NCI-H2107 (cell line): Measurements from ENCODE around the gene IRF4.

Experiments
- DNase-seq: peaks from one replicate; lab custom pipeline; 2025; lab: John Stamatoyannopoulos, UW

Gene IRF4

DNA sequence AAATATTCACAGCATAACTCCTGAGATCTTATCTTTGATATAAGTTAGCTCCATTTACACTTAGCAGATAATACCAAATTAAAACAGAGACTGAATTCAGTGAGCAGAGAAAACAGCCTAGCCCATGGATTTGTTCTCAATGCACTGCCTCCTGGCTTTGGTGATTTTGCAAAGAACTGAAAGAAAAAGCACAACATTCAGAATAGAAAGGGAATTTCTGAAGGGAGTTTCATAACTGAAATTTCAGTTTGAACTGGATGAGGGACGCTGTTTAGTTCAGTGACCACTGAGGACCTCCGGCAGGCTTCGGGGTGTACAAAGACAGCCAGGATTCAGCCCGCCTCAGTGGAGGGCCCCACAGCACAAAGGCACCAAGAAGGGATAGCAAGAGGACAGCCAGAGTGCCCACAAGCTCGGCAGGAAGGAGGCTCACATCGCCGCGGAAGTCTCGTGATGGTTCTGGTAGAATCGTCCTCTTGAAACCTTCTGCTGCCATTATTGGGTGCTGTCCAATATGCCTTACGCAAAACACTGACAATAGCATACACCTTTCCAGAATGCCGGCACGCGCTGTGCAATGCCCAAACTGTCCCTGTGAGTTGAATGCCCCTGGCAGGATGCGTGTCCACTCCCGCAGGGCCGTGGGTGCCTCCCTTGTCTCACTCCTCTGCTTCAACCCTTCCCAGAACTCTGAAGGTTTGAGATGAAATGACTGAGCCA lies 9.7 kb upstream of the IRF4 start:
- DNase-seq, result no peak

DNA sequence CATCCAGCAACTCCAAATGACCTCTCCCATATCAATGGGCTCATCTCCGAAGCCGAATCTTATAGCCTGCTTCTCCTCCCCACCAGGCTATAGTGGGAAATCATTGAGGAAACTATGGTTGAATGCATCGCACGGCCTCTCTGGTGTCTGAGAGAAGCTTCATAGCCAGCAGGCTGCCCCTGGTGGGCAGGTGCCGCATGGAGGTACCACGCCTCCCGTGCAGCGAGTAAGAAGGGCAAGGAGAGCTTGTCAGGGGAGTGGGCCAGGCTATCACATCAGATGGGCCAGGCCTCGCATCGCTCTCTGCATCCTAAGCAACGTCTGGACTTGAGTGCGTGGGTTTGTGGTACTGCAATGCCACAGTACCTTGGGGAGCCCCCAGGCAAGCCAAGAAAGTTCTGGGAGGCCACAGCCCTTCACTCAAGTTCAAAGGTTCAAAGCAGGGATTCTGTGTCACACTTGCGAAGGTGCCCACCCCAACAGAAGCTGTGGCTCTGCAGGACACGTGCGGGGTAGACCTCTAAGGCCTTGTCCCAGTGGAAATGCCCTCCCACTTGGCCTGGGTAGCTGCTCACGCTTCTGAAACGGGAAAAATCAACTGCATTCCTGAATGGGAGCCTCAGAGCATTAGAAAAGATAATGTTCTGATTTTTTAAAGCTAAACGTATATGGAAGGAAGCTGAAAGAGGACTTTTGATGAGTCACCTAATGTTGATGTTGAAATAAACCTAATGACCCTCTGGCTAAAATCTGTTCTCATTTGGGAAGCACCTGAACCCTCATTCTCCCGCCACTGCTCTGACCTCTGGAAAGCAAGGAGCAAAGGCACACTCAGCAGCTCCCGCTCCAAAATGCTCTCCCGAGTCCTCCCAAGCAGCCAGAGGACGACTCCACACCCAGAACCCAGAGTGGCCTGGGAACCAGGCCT lies 8.4 kb upstream of the IRF4 start:
- no peak for DNase-seq

DNA sequence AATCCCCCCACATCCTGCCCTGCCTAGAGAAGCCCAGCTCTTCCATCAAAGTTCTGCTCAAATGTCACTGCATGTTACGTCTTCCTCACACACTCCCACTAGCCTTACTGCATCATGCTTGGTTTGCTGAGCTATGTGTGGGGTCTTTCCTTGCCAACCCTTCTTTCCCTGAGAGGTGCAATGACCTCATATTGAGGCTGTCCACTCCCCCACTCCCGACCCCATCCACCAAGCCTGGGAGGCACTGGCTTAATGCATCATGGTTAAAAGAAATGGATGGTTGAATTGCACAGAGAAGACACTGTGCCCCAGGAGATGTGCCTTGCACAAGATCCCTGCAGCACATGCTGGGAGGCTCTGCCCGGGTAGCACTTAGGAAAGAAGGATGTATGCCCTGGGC lies 7.7 kb upstream of the IRF4 start:
- DNase-seq, result no peak

DNA sequence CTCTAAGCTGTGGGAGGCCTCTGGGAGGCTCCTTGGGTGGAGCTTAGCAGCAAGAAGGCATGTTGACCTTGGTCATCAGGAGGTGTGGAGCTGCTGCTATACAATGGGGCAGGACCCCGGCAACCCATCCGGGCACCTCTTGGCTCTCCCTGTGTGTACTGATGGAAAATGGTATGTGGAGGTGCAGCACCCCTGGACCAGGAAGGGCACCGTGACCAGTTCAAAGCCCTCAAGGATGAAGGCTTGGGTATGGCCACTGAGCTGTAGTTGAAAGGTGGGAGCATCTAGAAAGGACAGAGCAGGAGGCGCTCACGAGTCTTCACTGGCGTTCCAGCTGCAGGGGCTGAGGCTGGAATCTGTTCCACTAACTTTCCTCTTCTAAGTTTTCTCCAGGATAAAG lies 6.7 kb upstream of the IRF4 start:
- DNase-seq, result no peak

DNA sequence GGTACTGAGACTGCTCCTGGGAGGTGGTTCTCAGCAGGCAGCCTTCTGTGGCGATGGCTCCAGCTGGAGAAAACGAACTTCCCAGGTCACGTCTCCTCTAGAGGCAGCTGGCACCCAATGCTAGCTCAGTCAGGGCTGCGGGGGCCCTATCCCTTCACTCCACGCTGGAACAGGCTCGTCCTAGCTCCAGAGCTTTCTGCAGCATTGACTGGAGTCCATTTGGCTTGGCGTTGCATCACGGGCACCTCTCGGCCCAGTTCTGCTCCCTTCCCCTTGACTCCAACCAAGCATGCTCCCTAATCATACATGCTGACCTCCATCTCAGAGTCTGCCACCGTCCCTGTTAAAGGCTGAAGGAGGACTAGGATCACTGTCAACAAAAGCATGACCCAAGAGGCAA lies 5.9 kb upstream of the IRF4 start:
- no peak for DNase-seq

DNA sequence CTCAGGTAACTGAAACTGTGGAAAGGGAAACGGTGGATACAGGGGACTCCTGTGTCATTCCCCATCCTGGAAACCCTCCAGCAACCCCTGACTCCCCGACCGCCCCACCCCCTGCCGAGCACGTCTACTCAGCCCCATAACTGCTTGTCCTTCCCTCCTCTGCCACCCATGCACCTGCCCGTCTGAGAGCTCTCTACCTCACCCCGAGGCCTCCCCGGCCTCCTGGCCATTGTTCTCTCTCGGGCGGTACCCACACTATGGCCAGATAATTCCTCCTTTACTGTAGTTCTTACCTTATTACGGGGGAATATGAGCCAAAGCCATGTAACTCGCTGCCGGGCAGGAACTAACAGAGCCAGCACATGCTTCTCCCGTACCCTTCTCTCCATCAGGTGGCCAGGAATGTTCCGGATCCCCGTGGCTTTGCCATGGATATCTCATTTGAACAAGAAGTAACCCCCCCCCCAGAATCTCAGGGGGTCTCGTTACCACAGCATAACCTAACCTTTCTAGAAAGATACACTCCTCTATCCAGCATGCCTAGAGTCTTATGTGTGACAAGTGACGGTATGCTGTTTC lies 4.8 kb upstream of the IRF4 start:
- DNase-seq, result no peak

DNA sequence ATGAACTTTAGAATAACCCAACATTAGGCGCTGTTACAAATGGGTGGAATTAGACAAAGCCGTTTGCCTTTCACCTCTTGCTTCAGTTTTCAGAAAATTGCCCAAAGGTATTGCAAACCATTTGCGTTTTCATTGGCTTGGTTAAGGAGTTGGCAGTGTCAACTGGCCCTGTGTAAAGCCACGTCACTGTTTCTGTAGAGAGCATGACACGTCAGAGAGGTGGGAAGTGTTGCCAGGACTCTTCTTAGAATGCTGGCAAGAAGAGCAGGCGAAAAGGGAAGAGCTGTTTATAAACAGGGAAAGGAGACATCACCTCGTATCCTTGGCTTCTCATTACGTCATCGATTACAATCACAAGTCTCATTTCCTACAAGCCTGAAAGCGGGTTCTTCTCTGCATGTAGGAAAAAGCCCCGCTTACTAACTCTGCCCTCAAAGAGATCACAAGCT lies 4.2 kb upstream of the IRF4 start:
- DNase-seq, result no peak

DNA sequence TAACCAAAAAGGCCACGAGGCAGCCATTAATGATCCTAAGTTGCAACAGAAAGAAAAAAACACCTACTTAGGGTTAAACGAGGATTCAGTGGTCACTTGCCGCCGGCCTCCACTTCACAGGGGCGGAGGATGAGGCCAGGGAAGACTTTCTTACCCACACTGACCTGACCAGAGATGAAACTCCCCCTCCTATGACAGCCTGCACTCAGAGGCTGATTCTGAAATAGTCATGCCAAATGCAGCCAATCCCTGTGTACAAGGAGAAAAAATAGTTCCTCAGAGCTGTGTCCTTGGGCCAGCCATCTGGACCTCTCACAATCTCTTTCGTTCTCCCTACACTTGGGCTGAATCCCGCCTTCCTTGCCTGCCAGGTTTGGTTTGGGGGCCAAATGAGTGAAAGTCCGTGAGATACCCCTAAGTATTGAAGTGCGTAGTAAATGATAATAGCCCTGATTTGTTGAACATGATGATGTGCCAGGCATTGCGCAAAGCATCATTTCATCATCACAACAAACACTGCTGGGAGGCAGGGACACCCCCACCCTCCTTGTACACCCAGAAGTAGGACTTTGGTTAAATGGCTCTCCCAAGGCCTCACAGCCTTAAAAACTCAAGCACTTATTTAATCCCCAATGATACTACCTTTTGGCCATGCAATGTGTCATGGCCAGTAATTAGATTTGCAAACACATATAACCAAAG lies 3.2 kb upstream of the IRF4 start:
- no peak for DNase-seq

DNA sequence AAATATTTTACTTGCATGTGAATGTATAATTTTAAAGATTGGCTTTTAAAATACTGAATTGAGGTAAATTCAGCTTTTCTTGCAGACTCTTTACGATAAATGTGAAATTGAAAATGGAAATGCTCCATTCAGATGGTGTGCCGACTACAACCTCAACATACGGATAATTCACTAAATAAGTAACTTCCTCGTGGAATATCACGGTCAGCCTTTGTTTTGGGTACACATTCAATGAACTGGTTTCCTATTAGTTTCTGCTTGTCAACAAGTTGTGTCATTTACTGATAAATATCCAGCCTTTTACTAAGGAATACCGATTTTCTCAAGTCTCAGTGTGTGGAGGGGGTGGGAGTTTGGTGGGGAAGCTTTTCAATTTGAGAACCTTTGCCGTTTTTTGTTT lies 2.4 kb upstream of the IRF4 start:
- no peak for DNase-seq

DNA sequence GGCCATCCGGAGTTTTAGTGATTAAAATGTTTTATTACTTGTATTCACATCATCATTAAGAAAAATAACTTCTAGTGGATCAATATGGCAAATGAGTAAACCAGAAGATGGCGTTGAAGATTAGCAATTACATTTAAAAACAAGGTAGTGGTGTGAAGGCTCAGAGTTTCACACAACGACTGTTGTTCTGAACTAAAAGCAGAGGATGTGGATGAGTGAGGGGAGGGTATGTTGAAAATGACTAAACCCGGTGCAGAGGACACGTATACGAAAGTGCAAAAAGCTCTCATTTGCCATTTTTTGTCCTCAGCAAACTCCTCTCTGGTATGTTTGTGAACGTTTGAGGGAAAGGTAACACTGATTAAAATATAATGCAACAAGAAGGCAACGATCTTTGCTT lies 1.9 kb upstream of the IRF4 start:
- no peak for DNase-seq

DNA sequence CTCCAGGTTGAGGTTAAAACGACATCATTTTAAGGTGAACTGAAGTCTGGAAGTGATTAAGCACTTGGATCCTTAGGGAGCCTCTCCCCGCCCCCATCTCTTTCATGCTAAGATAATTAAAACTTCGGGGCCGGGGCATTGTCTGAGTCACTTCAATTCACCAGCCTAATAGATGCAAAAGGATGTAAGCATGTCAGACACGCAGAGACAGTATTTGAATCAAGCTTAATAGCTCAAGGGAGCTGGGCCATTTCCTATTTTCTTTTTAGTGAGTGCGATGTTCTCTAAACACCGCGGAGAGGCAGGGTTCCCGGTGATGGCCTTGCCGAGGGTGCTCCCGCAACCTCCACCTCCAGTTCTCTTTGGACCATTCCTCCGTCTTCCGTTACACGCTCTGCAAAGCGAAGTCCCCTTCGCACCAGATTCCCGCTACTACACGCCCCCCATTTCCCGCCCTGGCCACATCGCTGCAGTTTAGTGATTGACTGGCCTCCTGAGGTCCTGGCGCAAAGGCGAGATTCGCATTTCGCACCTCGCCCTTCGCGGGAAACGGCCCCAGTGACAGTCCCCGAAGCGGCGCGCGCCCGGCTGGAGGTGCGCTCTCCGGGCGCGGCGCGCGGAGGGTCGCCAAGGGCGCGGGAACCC lies 516 bp upstream of the IRF4 start:
- DNase-seq, result no peak

DNA sequence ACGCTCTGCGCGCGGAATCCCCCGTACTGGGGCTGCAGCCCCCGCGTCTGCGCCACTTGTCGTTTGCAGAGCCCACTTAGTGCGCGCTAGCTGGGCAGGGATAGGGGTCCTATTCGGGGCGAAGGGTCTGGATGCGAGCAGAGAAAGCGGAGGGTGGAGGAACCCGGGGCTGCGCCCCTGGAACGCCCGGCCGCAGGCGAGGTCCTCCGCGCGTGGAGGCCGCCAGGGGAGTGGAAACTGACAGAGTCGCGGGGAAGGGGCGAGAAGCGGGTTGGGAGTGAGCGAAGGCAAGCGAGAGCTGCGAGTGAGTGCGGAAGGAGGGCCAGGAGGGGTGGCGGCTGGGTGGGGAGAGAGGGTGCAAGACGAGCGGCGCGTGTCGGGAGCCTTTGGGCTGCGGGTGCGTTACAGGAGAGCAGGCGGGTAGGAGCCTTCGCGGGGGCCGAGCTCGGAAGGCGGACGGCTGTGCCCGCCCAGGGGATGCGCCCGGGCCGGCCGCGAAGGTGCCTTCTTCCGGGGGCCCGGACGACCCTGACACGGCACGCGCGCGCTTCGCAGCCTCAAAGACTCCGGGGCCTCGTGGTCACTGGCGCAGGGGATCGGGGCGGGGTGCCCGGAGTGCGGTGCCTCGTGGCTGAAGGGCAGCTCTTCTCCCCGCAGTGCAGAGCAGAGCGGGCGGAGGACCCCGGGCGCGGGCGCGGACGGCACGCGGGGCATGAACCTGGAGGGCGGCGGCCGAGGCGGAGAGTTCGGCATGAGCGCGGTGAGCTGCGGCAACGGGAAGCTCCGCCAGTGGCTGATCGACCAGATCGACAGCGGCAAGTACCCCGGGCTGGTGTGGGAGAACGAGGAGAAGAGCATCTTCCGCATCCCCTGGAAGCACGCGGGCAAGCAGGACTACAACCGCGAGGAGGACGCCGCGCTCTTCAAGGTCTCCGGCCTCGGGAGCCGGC lies 1.2 kb downstream of the IRF4 start:
- DNase-seq, result no peak

DNA sequence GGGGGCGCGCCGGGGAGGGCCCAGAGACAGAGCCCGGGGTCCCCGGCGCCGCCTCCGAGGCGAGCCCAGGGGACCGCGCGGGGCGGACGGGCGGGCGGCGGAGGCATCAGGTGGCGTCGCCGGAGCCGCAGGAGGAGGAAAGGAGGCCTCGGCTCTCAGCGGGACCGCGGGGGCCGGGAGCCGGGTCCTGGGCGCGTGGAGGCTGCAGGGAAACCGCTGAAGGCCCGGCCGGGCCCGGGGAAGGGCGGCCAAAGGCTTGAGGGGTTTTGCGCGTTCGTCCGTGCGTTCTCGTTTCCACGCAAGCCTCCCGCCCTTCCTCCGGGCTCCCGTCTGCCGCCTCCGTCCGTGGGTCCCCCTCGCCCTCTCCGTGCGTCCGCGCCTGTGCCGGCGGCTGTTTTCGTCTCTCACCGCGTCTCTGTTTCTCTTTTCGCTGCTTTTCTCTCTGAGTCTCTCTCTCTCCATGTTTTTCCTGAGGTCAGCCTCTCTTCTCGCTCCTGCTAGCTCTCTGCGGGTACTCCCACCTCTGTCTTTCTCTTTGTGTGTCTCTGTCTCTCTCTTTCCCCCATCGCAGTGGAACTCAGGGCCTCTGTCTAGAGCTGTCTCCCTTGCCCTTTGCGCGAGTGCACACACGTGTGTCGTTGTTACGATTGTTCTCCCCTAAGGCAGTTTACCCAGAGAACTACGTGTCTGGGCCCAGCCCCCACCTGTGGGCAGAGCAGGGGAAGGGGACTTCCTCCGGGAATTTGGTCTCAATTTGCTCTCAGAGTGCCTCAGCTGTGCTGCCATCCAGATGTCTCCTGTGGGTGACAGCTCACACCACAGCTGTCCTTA lies 2.1 kb downstream of the IRF4 start:
- no peak for DNase-seq

DNA sequence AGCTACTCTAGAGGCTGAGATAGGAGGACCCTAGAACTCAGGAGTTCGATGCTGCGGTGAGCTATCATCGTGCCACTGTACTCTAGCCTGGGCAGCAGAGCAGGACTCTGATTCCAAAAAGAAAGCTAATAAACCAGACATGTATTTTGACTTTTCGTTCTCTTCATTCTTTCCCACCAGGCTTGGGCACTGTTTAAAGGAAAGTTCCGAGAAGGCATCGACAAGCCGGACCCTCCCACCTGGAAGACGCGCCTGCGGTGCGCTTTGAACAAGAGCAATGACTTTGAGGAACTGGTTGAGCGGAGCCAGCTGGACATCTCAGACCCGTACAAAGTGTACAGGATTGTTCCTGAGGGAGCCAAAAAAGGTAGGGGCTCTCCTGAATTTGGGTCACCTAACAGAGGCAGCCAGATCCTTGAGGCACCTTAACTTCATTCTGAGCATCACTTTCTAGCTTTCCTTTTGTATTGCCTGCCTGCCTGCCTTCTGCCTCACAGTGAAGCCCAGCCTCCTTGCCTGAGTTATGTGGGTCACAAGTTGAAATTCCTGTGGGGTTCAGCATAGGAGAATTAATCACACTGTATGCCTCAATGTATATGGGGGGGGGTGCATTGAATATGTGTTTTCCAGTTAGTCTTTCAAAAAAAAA lies 3.2 kb downstream of the IRF4 start:
- DNase-seq, result no peak

DNA sequence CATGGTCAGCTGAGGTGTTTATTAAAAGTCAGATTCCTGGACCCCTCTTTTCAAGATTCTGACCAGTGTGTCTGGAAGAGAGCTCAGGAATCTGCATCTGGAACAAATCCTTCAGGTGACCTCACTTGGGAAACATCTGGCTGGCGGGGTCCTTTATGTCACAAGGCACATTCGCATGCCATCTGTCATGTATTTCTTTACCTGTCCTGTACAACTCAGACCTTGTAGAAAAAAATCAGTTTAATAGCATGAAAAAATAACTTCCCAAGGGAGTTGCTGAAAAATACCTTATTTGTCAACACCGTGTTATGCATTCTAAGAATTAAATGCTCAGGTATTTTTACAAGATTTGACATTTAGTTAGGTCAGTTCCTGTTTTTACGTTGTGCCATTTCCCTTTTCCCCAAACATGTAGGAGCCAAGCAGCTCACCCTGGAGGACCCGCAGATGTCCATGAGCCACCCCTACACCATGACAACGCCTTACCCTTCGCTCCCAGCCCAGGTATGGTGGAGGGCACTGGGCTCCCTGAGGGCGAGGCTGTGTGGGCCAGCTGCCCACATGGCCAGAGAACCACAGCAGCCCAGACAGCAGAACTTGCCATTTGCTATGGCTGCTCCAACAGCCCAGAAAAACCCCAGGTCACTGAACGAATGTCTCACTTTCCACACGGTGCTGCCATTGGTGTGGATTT lies 4.0 kb downstream of the IRF4 start:
- no peak for DNase-seq

DNA sequence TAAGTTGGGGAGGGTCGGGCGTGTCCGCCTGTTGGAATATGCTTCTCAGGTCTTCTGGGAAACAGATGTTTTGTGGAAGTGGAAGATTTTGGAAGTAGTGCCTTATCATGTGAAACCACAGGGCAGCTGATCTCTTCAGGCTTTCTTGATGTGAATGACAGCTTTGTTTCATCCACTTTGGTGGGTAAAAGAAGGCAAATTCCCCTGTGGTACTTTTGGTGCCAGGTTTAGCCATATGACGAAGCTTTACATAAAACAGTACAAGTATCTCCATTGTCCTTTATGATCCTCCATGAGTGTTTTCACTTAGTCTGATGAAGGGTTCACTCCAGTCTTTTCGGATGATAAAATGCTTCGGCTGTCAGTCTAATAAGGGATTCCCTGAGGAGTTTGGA lies 4.6 kb downstream of the IRF4 start:
- no peak for DNase-seq

DNA sequence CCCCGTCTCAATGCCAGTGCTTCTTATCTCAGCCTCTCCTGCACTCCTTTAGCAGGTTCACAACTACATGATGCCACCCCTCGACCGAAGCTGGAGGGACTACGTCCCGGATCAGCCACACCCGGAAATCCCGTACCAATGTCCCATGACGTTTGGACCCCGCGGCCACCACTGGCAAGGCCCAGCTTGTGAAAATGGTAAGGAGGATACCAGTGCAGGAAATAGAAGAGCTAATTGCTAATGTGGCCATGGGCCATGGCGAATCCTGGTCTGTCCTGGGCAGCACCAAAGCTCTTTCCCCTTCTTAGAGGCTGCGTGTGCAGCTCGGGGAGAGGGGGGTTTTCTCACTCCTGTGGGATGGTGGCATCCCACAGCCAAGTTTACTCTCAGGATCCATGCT lies 5.5 kb downstream of the IRF4 start:
- no peak for DNase-seq

DNA sequence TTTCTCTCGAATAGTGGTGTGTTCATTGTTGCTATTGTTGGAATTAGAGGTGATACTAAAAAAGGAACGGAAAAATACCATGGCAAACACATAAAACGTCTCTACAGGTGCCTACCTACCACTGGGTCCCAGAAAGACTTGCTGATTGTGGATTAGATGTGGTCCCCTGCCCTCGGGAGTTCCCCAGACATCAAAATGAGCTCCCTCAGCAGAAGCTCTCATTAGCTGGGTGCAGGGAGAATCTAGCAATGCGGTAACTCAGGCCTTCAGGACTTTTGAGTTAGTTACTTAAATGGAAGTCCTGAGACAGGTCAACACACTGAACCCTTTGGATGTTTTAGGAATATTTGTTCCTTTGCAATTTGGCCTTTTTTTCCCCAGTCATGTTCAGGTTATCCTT lies 6.1 kb downstream of the IRF4 start:
- no peak for DNase-seq

DNA sequence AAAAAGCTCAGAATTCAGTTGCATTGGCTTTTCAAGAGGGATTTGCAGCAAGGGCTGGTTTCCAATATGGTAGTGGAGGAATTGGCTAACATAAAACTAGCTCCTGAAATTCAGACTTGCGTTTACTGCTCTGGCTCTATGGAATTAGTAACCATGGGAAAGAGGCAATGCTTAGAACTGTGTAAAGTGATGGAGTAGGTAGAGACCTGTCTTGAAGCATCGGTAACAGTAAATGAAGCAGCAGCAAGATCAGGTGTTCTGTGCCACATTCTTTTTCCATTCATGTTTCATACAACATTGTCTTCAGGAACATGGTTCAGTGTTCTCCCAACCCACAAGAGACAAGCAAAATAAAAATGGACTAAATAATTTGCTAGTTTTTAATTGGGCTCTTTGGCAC lies 6.5 kb downstream of the IRF4 start:
- DNase-seq, result no peak
